SJCRH30 (cell line): Measurements from ENCODE around the gene TTC12. TPM values are rescaled to one million over a fixed set of nuclear protein-coding genes. Genes with fewer than 3 reads are reported as not detected.

ENCODE experiments used
- DNase-seq, 2 experiments: peaks; one replicate each; pipeline ENCODE4 v3.0.0-alpha.2; 2015 to 2020
- H3K27ac ChIP-seq: fragments of 250-450 bp; sonication (Bioruptor Pico); 2 replicates; pipeline ENCODE4 v1.5.1; 2020; ENCODE audit warnings: mild to moderate bottlenecking, moderate library complexity
- H3K27me3 ChIP-seq: fragments of 250-450 bp; sonication (Bioruptor Pico); 2 replicates; pipeline ENCODE4 v1.5.1; 2020; ENCODE audit warnings: mild to moderate bottlenecking, moderate library complexity
- H3K36me3 ChIP-seq: fragments of 250-450 bp; sonication (Bioruptor Pico); 2 replicates; pipeline ENCODE4 v1.5.1; 2020; ENCODE audit warnings: mild to moderate bottlenecking, moderate library complexity
- H3K4me1 ChIP-seq: fragments of 250-450 bp; sonication (Bioruptor Pico); 2 replicates; pipeline ENCODE4 v1.5.1; 2020; ENCODE audit warnings: mild to moderate bottlenecking, moderate library complexity
- H3K4me3 ChIP-seq: fragments of 250-450 bp; sonication (Bioruptor Pico); 2 replicates; pipeline ENCODE4 v1.5.1; 2020; ENCODE audit warnings: mild to moderate bottlenecking, moderate library complexity
- H3K9me3 ChIP-seq: fragments of 250-450 bp; sonication (Bioruptor Pico); replicated peaks from 2 replicates; pipeline ENCODE4 v1.5.1; 2020; ENCODE audit warnings: mild to moderate bottlenecking, moderate library complexity
- total RNA-seq: library from RNA; depleted of rRNA; stranded (reverse); fragments of >200 nt; shearing (Covaris generic); gene quantifications from 2 replicates; pipeline ENCODE4 v1.2.3, GENCODE V29; 2014

TTC12 gene
- total RNA-seq, 1 experiment from 2014 or later: not detected

- H3K4me1 ChIP-seq: no peaks in the 10 kb centered on the region
- H3K4me3 ChIP-seq: no peak overlapping the region
- H3K36me3 ChIP-seq: no peaks in the 10 kb centered on the region
- H3K9me3 ChIP-seq: no peaks in the 10 kb centered on the region
- H3K27me3 ChIP-seq: no peaks in the 10 kb centered on the region
- no peak overlapping the region for H3K27ac ChIP-seq
- no peak for DNase-seq
These were observed 49.7 kb downstream of the TTC12 start for GRCh38 chr11:113363996-113364641.

- no peak for DNase-seq
These were observed 51.5 kb downstream of the TTC12 start for GRCh38 chr11:113365895-113366294.

GRCh38 chr11:113369411-113369810, 55.0 kb downstream of the TTC12 start:
- H3K36me3 ChIP-seq: no peaks in the 10 kb centered on the region
- no peak overlapping the region for H3K27ac ChIP-seq

More at GRCh38 chr11:113365895-113366294, 51.5 kb downstream of the TTC12 start:
- Histone ChIP-seq H3K36me3 (no peaks in the 10 kb centered on the region), H3K4me1 (no peaks in the 10 kb centered on the region), H3K27me3 (no peaks in the 10 kb centered on the region), H3K9me3 (no peaks in the 10 kb centered on the region), H3K27ac (no peak overlapping the region), H3K4me3 (no peak overlapping the region)

GRCh38 chr11:113370634-113371033, 56.3 kb downstream of the TTC12 start:
- Histone ChIP-seq H3K27ac (no peak overlapping the region), H3K9me3 (no peaks in the 10 kb centered on the region), H3K4me1 (no peaks in the 10 kb centered on the region), H3K27me3 (no peaks in the 10 kb centered on the region), H3K36me3 (no peaks in the 10 kb centered on the region), H3K4me3 (no peak overlapping the region)
- DNase-seq: no peak

More at GRCh38 chr11:113369411-113369810, 55.0 kb downstream of the TTC12 start:
- H3K4me1 ChIP-seq: no peaks in the 10 kb centered on the region
- H3K9me3 ChIP-seq: no peaks in the 10 kb centered on the region
- no peak overlapping the region for H3K4me3 ChIP-seq
- H3K27me3 ChIP-seq: no peaks in the 10 kb centered on the region
- DNase-seq: no peak

- H3K9me3 ChIP-seq: no peaks in the 10 kb centered on the region
- no peaks in the 10 kb centered on the region for H3K4me1 ChIP-seq
- no peak overlapping the region for H3K27ac ChIP-seq
- H3K36me3 ChIP-seq: no peaks in the 10 kb centered on the region
- H3K27me3 ChIP-seq: no peaks in the 10 kb centered on the region
- DNase-seq: no peak
- H3K4me3 ChIP-seq: no peak overlapping the region
These were observed 57.9 kb downstream of the TTC12 start for GRCh38 chr11:113372309-113372708.

- Histone ChIP-seq H3K4me3 (no peak overlapping the region), H3K4me1 (no peaks in the 10 kb centered on the region), H3K36me3 (no peaks in the 10 kb centered on the region), H3K27ac (no peak overlapping the region), H3K27me3 (no peaks in the 10 kb centered on the region), H3K9me3 (no peaks in the 10 kb centered on the region)
- no peak for DNase-seq
These were observed 58.9 kb downstream of the TTC12 start for GRCh38 chr11:113373306-113373705.

GRCh38 chr11:113373981-113374560, 59.7 kb downstream of the TTC12 start:
- Histone ChIP-seq H3K9me3 (no peaks in the 10 kb centered on the region), H3K36me3 (no peaks in the 10 kb centered on the region), H3K27ac (no peak overlapping the region), H3K4me1 (no peaks in the 10 kb centered on the region), H3K4me3 (no peak overlapping the region), H3K27me3 (no peaks in the 10 kb centered on the region)
- DNase-seq: no peak

GRCh38 chr11:113375402-113375801, 61.0 kb downstream of the TTC12 start:
- Histone ChIP-seq H3K36me3 (no peaks in the 10 kb centered on the region), H3K9me3 (no peaks in the 10 kb centered on the region), H3K4me3 (no peak overlapping the region), H3K27me3 (no peaks in the 10 kb centered on the region), H3K4me1 (no peaks in the 10 kb centered on the region), H3K27ac (no peak overlapping the region)
- no peak for DNase-seq

GRCh38 chr11:113376156-113376555, 61.8 kb downstream of the TTC12 start:
- Histone ChIP-seq H3K36me3 (no peaks in the 10 kb centered on the region), H3K9me3 (no peaks in the 10 kb centered on the region), H3K4me1 (no peaks in the 10 kb centered on the region), H3K4me3 (no peak overlapping the region), H3K27me3 (no peaks in the 10 kb centered on the region), H3K27ac (no peak overlapping the region)
- no peak for DNase-seq

- H3K27ac ChIP-seq: no peak overlapping the region
These were observed 63.5 kb downstream of the TTC12 start for GRCh38 chr11:113377681-113378412.

GRCh38 chr11:113378692-113379091, 64.3 kb downstream of the TTC12 start:
- Histone ChIP-seq H3K36me3 (no peaks in the 10 kb centered on the region), H3K27ac (no peak overlapping the region), H3K9me3 (no peaks in the 10 kb centered on the region), H3K4me3 (no peak overlapping the region), H3K27me3 (no peaks in the 10 kb centered on the region), H3K4me1 (peaks cover under 1% of the 10 kb centered on the region)
- DNase-seq: no peak

More at GRCh38 chr11:113377681-113378412, 63.5 kb downstream of the TTC12 start:
- Histone ChIP-seq H3K9me3 (no peaks in the 10 kb centered on the region), H3K4me1 (no peaks in the 10 kb centered on the region), H3K36me3 (no peaks in the 10 kb centered on the region), H3K4me3 (no peak overlapping the region), H3K27me3 (no peaks in the 10 kb centered on the region)
- no peak for DNase-seq

GRCh38 chr11:113382121-113382520, 67.7 kb downstream of the TTC12 start:
- Histone ChIP-seq H3K36me3 (no peaks in the 10 kb centered on the region), H3K4me1 (peaks cover 17% of the 10 kb centered on the region), H3K27ac (no peak overlapping the region), H3K9me3 (no peaks in the 10 kb centered on the region), H3K4me3 (no peak overlapping the region), H3K27me3 (no peaks in the 10 kb centered on the region)
- DNase-seq: no peak

GRCh38 chr11:113384551-113384950, 70.2 kb downstream of the TTC12 start:
- peak; percentile 85 to 90 for DNase-seq
- H3K4me1 ChIP-seq: peaks cover 24% of the 10 kb centered on the region
- peak overlapping the region; percentile 59 for H3K27ac ChIP-seq
- no peaks in the 10 kb centered on the region for H3K36me3 ChIP-seq
- no peak overlapping the region for H3K4me3 ChIP-seq
- H3K9me3 ChIP-seq: no peaks in the 10 kb centered on the region
- no peaks in the 10 kb centered on the region for H3K27me3 ChIP-seq

- no peak for DNase-seq
- H3K27ac ChIP-seq: no peak overlapping the region
- H3K9me3 ChIP-seq: no peaks in the 10 kb centered on the region
- peaks cover 26% of the 10 kb centered on the region for H3K4me1 ChIP-seq
- H3K4me3 ChIP-seq: no peak overlapping the region
- H3K36me3 ChIP-seq: no peaks in the 10 kb centered on the region
- no peaks in the 10 kb centered on the region for H3K27me3 ChIP-seq
These were observed 71.4 kb downstream of the TTC12 start for GRCh38 chr11:113385749-113386148.

GRCh38 chr11:113386866-113387265, 72.5 kb downstream of the TTC12 start:
- H3K9me3 ChIP-seq: no peaks in the 10 kb centered on the region
- H3K27me3 ChIP-seq: no peaks in the 10 kb centered on the region
- H3K27ac ChIP-seq: no peak overlapping the region
- no peaks in the 10 kb centered on the region for H3K36me3 ChIP-seq
- no peak overlapping the region for H3K4me3 ChIP-seq
- no peak for DNase-seq
- peaks cover 26% of the 10 kb centered on the region for H3K4me1 ChIP-seq
